WI38 (cell line): ENCODE measurements around the gene KANSL1.

ENCODE experiments used
- H3K4me3 ChIP-seq: 2 replicates; pipeline ENCODE4 v1.5.1; 2011; ENCODE audit warnings: low read depth, mild to moderate bottlenecking, control low read depth, low read length
- TF ChIP-seq, protein P1 (sequence below): IDR thresholded peaks from 2 replicates; pipeline ENCODE4 v1.5.1; 2012; ENCODE audit warnings: low read depth, mild to moderate bottlenecking, control low read depth, low read length

Gene KANSL1

DNA sequence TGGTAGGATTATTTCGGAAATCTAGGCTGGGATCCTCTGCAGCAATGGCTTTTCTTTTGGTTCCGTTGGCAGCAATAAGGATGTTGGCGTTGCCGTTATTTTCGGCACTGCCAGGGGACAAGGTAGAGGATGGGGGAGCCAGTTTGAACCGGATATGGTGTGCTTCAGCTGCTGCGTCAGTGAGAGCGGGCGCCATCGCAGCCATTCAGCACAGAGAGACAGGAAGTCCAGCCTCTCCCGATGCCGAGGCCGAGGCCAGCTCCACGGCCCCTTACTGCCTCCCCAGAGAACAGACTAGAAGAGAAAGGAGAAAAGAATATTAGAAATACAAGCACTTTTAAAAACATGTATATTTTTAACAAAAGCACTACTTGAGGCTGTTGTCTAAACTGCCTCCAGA is 21.3 kb downstream of the KANSL1 start:
- TF ChIP-seq, protein P1, sequence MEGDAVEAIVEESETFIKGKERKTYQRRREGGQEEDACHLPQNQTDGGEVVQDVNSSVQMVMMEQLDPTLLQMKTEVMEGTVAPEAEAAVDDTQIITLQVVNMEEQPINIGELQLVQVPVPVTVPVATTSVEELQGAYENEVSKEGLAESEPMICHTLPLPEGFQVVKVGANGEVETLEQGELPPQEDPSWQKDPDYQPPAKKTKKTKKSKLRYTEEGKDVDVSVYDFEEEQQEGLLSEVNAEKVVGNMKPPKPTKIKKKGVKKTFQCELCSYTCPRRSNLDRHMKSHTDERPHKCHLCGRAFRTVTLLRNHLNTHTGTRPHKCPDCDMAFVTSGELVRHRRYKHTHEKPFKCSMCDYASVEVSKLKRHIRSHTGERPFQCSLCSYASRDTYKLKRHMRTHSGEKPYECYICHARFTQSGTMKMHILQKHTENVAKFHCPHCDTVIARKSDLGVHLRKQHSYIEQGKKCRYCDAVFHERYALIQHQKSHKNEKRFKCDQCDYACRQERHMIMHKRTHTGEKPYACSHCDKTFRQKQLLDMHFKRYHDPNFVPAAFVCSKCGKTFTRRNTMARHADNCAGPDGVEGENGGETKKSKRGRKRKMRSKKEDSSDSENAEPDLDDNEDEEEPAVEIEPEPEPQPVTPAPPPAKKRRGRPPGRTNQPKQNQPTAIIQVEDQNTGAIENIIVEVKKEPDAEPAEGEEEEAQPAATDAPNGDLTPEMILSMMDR, result no peak
- no peak overlapping the region for H3K4me3 ChIP-seq

DNA sequence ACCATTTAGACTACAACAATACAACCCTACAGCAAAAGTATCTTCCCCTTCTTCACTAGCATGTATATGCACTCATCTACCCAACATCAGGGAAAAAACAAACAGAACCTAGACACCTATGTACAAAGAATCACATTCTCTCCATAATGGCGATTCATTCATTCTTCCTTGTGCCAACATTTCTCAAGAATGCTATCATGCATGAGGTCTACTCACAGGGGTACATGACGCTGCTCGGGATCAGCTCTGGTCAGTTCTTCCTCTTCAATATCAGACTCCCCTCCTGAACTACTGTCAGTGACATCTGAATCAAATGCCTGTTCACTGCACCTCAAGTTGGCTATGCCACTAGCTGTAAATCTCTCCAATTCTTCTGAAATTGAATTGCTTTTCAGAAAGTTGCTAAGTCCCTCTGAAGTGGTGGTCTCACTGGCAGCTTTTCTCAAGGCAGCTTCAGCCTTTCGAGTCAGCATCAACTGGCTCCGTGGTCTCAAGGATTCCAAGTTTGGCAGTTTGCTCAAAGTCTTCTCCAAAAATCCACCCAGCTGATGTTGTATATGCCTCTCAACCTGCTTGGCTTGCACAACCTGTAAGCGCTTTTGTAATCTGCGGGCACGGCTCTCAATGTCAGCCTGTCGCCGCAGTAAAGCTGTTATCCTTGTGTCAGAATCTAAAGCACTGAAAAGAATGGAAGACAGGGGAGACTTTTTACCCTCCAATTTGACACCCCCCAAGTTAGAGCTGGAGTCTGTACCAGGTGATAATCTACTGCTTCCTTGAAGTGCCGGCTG is 22.4 kb downstream of the KANSL1 start:
- H3K4me3 ChIP-seq, result no peak overlapping the region
- TF ChIP-seq, protein P1, result no peak

DNA sequence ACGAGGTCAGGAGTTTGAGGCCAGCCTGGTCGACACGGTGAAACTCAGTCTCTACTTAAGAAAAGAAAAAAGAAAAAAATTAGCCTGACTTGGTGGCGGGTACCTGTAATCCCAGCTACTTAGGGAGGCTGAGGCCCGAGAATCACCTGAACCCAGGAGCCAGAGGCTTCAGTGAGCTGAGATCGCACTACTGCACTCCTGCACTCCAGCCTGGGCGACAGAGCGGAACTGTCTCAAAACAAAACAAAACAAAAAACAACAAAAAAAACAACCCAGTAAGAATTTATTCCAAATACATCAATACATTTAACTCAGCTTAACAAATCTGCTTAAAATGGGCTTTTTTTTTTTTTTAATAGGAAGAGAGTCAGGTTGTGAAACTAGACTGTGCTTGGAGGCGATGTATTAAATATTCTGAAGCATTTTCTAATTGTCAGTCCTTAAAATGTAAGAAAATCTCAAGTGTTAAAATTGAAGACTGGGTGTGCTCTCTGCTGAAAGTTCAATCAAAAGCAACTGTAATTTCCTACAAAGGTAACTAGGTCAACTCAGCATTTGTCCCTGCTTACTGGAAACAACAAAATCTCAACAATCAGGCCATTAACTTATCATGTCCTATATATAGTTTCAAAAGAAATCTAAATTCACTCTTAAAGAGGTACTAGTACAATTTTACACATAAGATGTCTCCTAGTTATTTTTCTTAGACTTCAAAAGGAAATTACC is 23.2 kb downstream of the KANSL1 start:
- H3K4me3 ChIP-seq, result no peak overlapping the region
- TF ChIP-seq, protein P1, result no peak

DNA sequence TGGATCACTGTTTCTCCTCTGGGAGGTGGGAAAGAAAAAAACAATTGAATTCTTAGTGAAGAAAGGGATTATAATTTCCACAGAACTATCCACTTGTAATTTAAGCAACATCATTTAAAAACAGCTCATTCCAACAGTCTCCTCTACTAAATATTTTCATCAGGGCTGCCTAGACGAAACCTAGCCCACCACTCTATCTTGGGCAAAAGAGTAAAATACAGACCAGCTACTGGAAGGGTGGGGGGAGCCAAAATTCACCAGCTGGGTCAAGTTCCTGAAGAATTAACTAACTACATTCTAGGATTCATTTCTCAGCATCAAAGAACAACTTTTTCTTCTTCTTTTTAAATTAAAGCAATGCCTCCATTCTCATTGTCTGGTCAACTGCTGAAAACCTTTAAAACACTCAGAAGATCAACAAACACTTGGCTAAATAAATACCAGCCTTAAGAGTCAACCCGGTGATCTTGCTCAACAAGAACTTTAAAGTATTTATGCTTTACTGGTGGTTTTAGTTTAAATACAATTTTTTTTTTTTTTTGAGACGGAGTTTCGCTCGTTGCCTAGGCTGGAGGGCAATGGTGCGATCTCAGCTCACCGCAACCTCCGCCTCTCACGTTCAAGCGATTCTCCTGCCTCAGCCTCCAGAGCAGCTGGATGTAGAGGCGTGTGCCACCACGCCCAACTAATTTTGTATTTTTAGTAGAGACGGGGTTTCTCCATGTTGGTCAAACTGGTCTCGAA is 25.2 kb downstream of the KANSL1 start:
- peak overlapping the region; percentile 24 for H3K4me3 ChIP-seq

DNA sequence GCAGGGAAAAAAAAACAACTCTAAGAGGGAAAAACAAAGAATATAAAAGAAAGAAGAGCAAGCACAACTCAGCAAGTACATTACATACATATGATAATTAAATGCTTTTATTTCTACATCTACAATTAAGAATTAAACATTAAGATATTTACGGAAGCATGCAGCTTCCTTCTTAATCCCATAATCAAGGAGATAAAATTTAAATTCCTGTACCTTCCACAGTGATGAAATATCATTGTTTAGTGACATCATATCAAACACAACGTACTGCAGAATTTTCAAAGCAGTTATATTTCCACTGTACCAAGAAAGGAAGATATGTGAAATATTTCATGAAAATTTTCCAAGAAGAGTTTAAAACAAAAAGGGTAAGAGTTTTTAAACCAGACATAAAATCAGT is 26.0 kb downstream of the KANSL1 start:
- H3K4me3 ChIP-seq, result no peak overlapping the region
- TF ChIP-seq, protein P1, result no peak

More for the DNA sequence above, 25.2 kb downstream of the KANSL1 start:
- TF ChIP-seq, protein P1, result no peak

DNA sequence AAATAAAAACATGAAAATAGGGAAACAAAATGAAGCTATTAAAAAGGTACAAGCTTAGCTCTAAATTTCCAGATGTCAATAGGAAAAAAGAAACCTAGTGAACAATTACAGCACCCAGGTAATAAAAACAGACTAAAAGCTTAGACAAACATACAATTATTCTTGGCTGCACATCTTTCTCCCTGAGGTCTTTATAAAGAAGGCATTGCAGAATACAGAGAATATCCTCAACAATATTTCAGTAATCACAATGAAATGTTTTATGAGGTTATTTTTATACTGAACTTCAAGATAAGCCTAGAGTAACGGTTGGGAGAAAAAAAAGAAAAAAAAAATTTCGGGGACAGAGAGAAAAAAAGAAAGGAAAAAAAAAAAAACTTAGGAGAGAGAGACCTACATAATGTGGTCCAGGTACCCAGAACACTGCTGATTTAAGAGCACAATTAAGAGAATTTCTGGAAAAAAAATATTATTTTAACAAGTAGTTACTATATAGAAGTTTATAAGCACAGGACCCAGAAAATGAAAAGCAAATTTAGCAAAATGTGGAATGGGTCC is 26.5 kb downstream of the KANSL1 start:
- H3K4me3 ChIP-seq, result no peak overlapping the region
- TF ChIP-seq, protein P1, result no peak
